HG02759 (cell line): ENCODE data around the gene PDE3A.

ENCODE experiments used
- ATAC-seq: cut with Tn5 transposase; IDR thresholded peaks from one replicate; pipeline ENCODE4 v1.9.1; 2021; ENCODE audit warnings: mild to moderate bottlenecking, moderate library complexity; ENCODE audit not compliant: unreplicated experiment

The PDE3A gene

DNA sequence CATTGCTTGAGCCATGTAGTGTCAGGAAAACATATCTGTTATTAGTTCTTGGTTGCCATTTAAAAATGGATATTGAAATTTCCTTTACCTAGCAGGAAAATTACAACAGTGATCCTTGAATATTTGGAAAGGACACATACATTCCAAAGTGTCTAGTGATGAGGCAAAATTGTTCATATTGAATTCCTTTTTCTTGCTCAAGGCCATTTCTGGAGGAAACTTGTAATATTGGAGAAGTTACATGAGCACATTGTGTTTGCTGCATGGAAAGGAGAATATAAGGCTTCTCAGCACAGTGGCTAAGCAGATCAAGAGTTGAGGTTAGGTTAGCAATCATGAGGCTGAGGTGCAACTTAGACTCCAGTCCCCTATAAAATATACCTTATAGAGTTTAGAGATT lies 121.9 kb downstream of the PDE3A start:
- no peak for ATAC-seq

DNA sequence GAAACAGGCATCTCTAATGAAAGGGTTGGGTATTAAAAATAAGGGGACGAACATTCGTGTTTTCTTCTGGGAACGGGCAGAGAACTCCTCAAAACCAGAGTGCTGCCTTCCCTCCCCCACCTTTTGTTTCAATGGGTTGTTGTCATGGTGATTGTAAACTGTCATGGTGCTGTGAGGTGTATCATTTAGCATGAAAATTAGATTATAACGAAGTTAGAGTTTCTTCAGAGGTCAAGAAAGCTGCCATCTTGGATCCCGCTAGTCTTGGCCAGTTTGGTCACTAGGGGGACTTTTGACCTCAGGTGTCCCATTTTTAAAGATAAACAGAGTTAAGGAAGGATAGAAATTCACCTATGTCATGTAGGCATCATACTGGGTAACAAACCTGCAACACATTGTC lies 123.0 kb downstream of the PDE3A start:
- ATAC-seq, result no peak

GRCh38 chr12:20492251-20492760 lies 124.0 kb downstream of the PDE3A start:
- ATAC-seq, result no peak

DNA sequence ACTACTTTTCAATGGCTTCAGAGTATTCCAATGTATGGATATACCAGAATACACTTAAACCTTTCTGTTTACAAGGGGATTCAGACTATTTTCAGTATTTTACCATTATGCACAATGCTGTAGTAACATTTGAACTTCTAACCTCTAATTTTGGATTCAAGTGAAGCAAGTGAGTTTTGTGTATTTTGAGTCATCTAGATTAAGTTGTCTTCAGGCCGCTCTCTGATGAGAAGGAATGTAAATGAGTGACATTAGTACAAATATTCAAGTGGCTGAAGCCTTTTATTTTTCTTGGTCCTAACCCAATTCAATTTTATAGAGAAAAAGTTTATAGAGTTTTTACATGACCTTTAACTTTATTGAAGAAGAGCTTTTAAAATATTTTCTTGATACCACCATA lies 125.6 kb downstream of the PDE3A start:
- ATAC-seq, result no peak

DNA sequence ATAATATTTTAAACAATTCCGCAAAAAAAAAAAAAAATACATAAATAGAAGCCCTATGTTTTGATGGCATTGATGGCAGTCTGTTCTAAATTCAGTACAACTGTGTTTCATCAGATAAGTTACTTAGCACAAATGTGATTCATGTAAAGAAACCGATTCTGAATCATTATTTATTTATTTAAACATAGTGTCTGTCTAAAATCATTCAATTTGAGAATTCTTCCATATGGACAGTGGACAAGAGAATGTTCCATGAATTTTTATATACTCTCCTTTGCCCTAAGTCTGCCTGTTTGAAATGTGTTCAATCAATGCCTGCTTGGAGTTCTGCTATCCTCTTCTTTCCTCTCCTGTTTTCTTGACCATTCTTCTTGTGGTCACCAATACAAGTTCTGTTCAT lies 126.5 kb downstream of the PDE3A start:
- no peak for ATAC-seq

GRCh38 chr12:20495997-20496396 lies 127.7 kb downstream of the PDE3A start:
- no peak for ATAC-seq

DNA sequence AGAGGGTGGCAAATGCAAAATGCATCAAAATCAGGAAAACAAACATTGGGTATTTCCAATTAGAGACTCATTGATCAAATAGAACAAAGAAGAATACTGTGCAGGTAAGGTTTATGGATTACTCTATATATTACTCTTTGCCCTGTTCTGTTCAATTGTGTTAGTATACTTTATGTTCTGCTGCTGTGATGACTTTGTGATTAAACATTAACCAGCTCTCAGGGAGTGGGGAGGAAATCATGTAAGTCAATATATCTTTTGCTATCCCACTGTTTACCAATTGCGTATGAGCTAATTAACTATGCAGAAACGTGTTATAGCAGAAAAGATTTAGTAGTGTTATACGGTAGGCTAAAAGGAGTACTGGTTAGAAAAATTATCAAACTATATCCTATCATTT lies 129.4 kb downstream of the PDE3A start:
- ATAC-seq, result no peak

- no peak for ATAC-seq
These were observed 133.6 kb downstream of the PDE3A start for GRCh38 chr12:20501958-20502357.

DNA sequence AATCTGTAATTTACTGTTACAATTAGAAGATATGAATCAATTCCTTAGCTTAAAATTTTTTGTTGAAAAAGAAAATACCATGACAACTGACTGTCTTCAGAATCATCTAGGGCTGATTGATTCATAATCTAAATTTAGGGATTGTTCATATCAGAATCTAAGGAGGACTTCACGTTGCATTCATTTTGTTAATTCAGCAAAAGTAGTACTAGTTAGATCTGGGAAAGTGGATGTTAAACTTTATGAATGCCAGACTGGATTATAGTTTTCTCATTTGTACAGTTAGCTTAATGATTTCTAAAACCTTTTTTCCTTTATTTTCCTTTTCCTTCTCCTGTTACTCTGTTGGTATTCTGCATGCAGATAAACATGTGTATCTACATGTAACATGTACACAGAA lies 135.5 kb downstream of the PDE3A start:
- ATAC-seq, result no peak

GRCh38 chr12:20505056-20505455 lies 136.7 kb downstream of the PDE3A start:
- ATAC-seq, result no peak

DNA sequence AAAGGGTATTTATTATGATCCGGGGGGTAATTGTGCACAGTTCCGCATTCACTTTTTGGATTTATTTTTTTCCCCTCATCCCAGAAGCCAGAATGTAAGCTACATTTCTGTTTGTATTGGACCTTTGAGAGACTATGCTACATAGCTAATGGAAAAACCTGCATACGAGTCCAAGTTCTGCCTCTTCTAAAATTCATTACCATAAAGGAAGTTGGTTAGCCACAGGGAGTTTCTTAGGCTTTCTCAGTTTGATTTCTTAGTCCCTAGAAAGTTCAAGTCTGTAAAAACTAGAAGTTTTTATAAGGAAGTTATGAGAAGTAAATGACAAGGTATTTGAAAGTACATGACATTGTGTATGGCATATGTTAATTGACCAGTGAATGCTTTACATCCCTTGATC lies 138.7 kb downstream of the PDE3A start:
- no peak for ATAC-seq

DNA sequence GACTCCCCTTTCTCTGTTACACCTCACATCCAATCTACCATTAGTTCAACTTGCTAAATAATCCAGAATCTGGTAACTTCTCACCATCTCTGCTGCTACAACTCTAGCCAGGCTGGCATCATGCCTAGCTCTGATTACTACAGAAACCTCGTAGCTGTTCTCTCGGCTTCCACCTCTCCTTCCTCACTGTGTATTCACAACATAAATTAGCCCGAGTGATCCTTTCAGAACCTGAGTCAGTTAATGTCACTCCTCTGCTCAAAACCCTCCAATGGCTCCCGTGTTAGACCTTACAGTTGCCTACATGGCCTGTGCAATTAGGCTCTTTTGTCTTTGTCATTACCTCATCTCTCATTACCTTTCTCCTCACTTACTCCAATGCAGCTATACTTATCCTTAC lies 139.4 kb downstream of the PDE3A start:
- ATAC-seq, result no peak

DNA sequence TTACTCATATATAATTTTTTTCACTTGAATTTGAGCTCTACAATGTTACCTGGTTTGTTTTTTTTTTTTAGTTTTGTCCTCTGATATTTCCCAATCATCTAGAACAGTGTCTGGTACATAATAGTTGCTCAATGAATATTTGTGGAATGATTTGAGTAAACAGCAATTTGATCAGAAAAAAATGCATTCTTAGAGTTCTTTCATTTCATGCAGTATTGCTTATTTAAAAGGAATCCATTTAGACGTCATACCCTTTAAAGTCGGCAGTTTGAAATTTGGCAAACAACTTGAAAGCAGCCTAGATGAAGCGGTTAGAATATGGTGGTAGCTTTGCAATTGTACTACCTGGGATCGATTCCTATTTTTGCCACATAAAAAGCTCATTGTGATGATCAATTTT lies 140.0 kb downstream of the PDE3A start:
- ATAC-seq, result no peak

DNA sequence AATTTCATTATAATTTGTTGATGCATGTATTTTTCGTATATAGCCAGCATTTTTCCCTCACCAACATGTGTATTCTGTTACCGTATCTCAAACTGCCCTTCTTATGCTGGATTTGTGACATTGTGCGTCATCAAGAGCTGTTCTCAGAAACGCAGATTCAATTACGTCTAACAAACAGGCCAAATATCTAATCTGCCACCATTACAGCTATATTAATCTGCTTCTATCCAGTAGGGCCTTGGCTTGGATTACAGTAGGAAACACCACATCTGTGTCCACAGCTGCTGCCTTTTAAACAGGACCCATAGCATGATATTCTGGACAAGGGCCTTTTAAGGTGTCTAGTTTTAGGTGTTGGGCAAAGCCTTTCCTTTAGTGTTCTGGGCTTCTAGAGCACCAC lies 140.6 kb downstream of the PDE3A start:
- ATAC-seq, result no peak

- ATAC-seq, result no peak
These were observed 142.5 kb downstream of the PDE3A start for GRCh38 chr12:20510811-20511210.

DNA sequence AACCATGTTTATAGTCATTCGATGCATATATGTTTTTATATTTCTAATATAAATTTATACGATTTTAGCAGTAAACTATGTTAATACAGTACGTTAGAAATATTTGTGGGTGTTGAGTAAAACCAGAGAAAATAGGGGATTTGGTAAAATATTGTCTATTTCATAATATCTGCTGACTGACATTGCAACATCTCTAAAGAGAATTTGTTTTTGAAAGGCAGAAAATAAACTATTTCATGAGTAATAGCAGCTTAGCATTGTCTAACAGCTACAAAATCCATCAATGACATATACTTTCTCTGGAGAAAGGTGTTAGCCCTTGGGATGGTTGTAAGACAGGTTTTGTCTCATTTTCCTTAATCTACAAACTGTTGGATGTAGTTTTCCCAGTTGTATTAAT lies 144.9 kb downstream of the PDE3A start:
- no peak for ATAC-seq

DNA sequence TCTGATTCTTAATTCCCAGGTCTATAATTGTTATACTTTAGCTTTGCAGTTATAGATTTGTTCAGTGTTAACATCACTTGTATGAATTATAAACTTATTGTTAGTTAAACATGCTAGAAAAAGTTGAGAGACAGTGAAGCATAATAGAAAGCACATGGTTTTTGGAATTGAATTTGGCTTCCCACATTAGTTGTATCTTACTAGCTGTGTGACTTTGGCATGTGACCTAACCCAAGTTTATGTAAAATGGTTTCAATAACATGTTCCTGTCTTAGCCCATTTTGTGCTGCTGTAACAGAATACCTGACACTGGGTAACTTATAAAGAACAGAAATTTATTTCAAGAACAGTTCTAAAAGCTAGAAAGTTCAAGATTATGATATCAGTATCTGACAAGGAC lies 146.3 kb downstream of the PDE3A start:
- ATAC-seq, result no peak

GRCh38 chr12:20520532-20520931 lies 152.2 kb downstream of the PDE3A start:
- no peak for ATAC-seq

- ATAC-seq, result no peak
These were observed 155.3 kb downstream of the PDE3A start for GRCh38 chr12:20523658-20524057.

GRCh38 chr12:20524113-20524512 lies 155.8 kb downstream of the PDE3A start:
- no peak for ATAC-seq

DNA sequence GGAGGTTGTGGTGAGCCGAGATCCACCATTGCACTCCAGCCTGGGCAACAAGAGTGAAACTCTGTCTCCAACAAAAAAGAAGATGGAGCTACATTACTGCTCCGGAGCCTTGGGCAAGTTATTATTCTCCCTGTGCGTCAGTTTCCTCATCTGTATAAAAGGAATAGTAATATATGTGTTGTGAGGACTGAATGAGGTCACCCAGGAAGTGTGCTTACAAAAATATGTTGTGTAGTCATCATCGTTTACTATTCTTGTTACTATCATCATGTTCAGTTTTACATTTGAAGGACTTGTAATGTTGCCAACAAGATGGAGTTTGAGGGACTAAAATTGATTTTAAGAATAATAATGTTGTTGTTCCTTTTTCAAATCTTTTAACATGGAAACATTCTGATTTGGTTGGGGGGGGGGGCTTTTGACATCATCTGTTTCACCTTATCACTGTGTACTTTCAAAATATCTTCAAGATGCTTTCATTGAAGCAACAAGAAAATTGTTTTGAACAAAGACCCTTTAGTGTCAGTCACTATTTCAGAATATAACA lies 156.8 kb downstream of the PDE3A start:
- no peak for ATAC-seq

- ATAC-seq, result no peak
These were observed 159.3 kb downstream of the PDE3A start for GRCh38 chr12:20527417-20528163.

- ATAC-seq, result no peak
These were observed 159.9 kb downstream of the PDE3A start for GRCh38 chr12:20528208-20528607.
